ENCODE data around the gene SLC22A4.

SLC22A4 gene

DNA sequence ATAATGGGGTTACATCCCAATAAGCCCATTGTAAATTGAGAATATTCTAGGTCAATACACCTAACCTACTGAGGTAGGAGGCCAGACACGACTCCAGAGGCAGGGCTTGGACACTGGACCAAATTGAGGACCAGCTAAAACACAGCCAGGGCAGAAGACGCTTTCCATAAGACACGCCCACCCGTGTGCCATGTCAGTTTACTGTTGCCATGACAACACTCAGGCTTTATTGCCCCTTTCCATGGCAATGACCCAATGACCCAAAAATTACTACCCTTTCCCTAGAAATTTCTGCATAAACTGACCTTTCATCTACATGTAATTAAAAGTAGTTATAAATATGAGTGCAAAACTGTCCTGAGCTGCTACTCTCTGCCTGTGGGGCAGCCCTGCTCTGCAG lies 31.5 kb downstream of the SLC22A4 start:
- CTCF ChIA-PET, result interaction anchor here (1.1 to 3.0 kb wide), 7 partner anchors 9 to 44 kb away, joined by 3 to 10 read pairs (median 3); partner anchors contain the start of gene SLC22A5
- no peak for DNase-seq (ENCODE audit: extremely low spot score)
- TF ChIP-seq, protein P1, sequence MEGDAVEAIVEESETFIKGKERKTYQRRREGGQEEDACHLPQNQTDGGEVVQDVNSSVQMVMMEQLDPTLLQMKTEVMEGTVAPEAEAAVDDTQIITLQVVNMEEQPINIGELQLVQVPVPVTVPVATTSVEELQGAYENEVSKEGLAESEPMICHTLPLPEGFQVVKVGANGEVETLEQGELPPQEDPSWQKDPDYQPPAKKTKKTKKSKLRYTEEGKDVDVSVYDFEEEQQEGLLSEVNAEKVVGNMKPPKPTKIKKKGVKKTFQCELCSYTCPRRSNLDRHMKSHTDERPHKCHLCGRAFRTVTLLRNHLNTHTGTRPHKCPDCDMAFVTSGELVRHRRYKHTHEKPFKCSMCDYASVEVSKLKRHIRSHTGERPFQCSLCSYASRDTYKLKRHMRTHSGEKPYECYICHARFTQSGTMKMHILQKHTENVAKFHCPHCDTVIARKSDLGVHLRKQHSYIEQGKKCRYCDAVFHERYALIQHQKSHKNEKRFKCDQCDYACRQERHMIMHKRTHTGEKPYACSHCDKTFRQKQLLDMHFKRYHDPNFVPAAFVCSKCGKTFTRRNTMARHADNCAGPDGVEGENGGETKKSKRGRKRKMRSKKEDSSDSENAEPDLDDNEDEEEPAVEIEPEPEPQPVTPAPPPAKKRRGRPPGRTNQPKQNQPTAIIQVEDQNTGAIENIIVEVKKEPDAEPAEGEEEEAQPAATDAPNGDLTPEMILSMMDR (IDR thresholded peaks at IDR 0.05; ENCODE audit: control extremely low read depth, extremely low read depth, low read depth, missing control alignments), result no peak
- POLR2A ChIA-PET, result no interaction called here

DNA sequence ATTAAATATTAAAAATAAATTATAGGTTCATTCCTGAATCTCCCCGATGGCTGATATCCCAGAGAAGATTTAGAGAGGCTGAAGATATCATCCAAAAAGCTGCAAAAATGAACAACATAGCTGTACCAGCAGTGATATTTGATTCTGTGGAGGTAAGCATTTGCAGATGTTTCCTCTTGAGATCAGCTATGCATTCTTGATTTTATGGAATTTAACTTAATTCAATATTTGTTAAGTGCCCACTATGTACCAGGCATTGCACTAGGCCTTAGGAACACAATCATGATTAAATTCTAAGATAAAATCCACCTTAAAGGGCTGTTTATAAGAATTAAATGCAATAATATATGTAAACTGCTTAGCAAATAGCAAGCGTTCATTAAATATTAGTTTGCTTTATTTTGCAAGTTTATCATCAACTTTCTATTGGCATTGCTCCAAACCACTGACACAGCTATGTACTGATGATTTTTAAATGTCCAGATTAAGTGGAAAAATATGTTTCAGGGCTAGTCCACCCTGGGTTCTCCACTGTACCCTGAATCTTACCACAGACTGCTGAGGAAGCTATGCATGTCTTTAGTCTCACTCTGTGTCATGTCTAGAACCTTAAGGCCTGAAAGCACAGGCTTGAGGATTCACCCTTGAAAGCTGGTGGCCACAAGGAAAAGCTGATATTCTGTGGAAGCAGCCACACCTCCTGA lies 33.2 kb downstream of the SLC22A4 start:
- ChIA-PET POLR2A (no interaction called here), CTCF (interaction anchor here (0.7 to 1.5 kb wide), 4 partner anchors 10 to 34 kb away, joined by 3 to 4 read pairs (median 3); no protein-coding TSS in a partner anchor)
- no peak for DNase-seq (ENCODE audit: extremely low spot score)
- TF ChIP-seq, protein P1 (IDR thresholded peaks at IDR 0.05; ENCODE audit: control extremely low read depth, extremely low read depth, low read depth, missing control alignments), result no peak

DNA sequence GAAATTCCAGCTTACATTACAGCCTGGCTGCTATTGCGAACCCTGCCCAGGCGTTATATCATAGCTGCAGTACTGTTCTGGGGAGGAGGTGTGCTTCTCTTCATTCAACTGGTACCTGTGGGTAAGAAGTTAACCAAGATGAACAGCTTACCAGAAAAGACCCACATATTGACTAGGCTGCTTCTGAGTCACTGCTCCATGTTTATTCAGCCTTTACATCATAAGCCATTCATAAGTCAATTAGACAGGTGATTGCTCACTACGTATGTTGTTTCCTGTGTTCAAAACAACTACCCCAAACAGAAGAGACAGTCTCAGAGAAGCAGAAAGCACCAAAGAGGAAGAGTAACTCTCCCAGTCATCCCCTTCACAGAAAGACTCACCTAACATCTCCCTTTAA lies 40.6 kb downstream of the SLC22A4 start:
- DNase-seq (ENCODE audit: extremely low spot score), result no peak
- CTCF ChIA-PET, result interaction anchor here (1.1 to 2.8 kb wide), 3 partner anchors 10 to 32 kb away, joined by 3 to 10 read pairs (median 9); no protein-coding TSS in a partner anchor
- POLR2A ChIA-PET, result no interaction called here
- TF ChIP-seq, protein P1 (IDR thresholded peaks at IDR 0.05; ENCODE audit: control extremely low read depth, extremely low read depth, low read depth, missing control alignments), result no peak

DNA sequence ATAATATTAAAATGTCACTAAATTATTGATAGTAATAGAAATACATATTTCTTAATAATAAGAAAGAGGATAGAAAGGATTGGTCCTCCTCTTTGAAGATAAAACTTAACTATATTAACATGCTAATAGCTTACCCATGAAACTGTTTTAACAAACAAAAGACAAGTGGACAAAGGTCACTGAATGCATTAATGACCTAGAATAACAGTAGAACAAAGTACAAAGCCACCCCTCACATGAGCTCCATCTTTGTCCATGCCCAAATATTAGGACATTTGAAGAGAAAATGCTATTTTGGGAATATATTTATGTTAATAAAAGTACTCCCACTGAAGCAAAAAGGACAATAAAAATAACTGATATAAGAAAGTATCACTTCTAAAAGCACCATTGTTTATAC lies 41.2 kb downstream of the SLC22A4 start:
- no peak for DNase-seq (ENCODE audit: extremely low spot score)
- CTCF ChIA-PET, result interaction anchor here (2.5 to 2.8 kb wide), 2 partner anchors 10 to 11 kb away, joined by 9 to 10 read pairs; no protein-coding TSS in a partner anchor
- TF ChIP-seq, protein P1 (IDR thresholded peaks at IDR 0.05; ENCODE audit: control extremely low read depth, extremely low read depth, low read depth, missing control alignments), result no peak
- POLR2A ChIA-PET, result no interaction called here

DNA sequence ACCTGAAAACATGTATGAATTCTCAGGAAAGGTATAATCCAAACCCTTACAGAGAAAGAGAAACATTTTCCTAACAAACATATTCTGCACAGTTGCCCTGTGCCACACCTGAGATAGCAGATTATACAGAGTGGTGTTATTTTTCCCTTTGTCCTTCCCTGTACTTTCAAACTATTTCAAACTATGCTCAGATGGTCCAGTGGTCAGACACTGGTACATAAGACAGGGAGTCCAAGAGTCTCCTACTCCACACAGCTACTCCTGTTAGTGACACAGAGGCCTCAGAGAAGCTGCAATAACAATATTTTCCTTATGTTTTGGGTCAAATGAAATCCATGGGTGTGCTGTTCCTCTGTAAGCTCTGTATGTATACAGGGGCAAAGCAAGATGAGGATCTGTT lies 45.3 kb downstream of the SLC22A4 start:
- DNase-seq (ENCODE audit: extremely low spot score), result no peak
- ChIA-PET CTCF (interaction anchor here (0.9 kb wide), 1 partner anchor 14 kb away, joined by 3 read pairs; no protein-coding TSS in a partner anchor), POLR2A (no interaction called here)
- TF ChIP-seq, protein P1 (IDR thresholded peaks at IDR 0.05; ENCODE audit: control extremely low read depth, extremely low read depth, low read depth, missing control alignments), result no peak

DNA sequence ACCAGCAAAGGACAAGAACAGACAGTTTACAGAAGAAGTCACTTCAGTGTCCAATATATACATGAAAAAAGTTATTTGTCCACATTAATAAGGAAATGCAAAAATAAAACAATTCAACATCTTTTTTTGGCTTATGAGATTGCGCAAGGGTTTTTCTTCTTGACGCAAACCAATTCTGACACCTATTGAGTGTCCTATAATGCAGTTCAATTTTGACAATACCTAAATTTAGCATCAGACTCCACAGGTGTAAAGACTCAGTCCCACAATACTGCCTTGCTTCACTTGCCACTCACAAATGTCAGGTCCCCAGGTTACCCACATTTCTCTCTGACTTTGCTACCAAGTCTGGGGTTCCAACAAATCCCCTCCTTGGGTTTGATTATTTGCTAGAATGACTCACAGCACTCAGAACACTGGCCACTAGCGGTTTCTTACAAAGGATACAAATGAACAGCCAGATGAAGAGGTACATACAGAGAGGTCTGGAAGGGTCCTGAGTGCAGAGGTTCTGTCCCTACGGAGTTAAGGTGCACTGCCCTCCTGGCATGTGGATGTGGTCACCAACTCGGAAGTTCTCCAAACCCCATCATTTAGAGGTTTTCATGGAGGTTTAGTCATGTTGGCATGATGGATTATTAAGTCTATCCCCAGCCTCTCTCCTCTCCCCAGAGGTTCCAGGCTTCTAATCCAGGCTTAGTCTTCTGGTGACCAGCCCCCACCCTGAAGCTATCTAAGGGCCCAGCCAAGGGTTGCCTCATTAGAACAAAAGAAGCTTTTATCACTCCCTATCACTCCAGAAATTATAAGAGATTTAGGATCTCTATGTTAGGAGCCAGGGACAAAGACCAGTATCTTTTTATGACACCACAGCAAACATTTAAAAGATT lies 48.3 kb downstream of the SLC22A4 start:
- ChIA-PET POLR2A (no interaction called here), CTCF (no interaction called here)
- TF ChIP-seq, protein P1 (IDR thresholded peaks at IDR 0.05; ENCODE audit: control extremely low read depth, extremely low read depth, low read depth, missing control alignments), result no peak
- DNase-seq (ENCODE audit: extremely low spot score), result no peak

Data from GM10248 (cell line).